Activated naive CD4-positive, alpha-beta T cell treated with anti-CD3 and anti-CD28 coated beads, Interleukin-2, amount 50 U/mL, for 72 hours (primary cell): ENCODE results near the gene CCBE1. TPM values are rescaled to one million over a fixed set of nuclear protein-coding genes. Genes with fewer than 3 reads are reported as not detected.

ENCODE experiments used
- ATAC-seq, 2 donors: fragments of 150-1000 bp; cut with Tn5 transposase; 2 replicates each; pipeline ENCODE4 v1.10.0; 2021; ENCODE audit warnings: mild to moderate bottlenecking in 2 of 2, moderate library complexity in 2 of 2
- DNase-seq, 2 donors: peaks; one replicate each; pipeline ENCODE4 v3.0.0; 2021 to 2022; ENCODE audit warnings: low spot score in 2 of 2
- H3K27ac Mint-ChIP-seq, 2 donors: one replicate each; pipeline ENCODE4 v1.8.0; 2022; ENCODE audit warnings: mild to moderate bottlenecking in 2 of 2, mixed read lengths in 2 of 2
- H3K36me3 Mint-ChIP-seq, 2 donors: one replicate each; pipeline ENCODE4 v1.8.0; 2022; ENCODE audit warnings: mixed read lengths in 2 of 2
- H3K9me3 Mint-ChIP-seq, 2 donors: one replicate each; pipeline ENCODE4 v1.8.0; 2022; ENCODE audit warnings: mixed read lengths in 2 of 2
- total RNA-seq, 2 donors: library from RNA; stranded (reverse); gene quantifications; one replicate each; pipeline ENCODE4 v1.2.3, GENCODE V29; 2022

The CCBE1 gene
- total RNA-seq, 2 donors from 2014 or later = 0.08 to 0.27 TPM

DNA sequence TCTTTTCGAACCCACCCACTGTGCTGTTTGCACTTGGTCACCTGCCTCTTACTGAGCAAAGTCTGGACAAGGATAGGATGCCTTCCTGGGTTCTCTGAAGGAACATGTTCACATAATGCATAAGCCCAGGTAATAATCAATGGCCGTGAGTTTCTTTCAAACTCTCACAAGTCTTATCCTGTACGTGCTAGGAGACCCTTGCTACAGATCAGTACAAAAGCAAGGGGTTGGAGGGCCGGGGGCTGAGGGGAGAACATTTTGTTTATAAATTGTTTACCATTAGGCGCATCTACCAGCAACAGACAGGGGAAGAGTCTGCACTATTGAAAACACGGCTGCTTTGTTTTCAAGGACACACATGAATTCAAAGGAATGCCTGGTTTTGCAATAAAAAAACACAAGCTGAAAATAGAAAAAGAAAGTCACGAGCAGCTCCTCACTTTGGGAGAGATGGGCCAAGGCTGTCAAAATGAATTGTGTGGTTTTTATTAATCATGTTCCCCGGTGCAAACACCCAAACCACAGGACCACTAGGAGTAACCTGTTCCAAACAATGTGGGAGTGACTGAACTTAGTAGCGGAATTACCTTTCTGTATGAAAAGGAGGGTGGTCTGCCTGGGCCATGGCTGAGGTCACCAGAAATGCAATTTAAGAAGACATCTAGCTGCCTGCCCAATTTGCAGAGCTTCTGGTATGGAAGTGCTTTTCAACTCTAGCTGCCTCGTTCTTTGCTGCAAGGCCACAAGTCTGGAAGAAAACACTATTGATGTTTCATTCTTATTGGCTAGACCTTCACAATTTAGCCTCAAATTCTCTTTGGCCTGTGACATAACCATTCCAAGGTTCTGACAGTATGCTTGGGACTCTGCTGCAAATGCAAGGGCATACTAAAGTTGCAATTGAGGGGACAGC is 73.5 kb downstream of the CCBE1 start:
- ATAC-seq (no peak), DNase-seq (no peak)
- Mint-ChIP-seq H3K36me3 (peaks cover 0 to 4% of the 10 kb centered on the region in 2 donors), H3K9me3 (no peaks in the 10 kb centered on the region), H3K27ac (no peak overlapping the region)

DNA sequence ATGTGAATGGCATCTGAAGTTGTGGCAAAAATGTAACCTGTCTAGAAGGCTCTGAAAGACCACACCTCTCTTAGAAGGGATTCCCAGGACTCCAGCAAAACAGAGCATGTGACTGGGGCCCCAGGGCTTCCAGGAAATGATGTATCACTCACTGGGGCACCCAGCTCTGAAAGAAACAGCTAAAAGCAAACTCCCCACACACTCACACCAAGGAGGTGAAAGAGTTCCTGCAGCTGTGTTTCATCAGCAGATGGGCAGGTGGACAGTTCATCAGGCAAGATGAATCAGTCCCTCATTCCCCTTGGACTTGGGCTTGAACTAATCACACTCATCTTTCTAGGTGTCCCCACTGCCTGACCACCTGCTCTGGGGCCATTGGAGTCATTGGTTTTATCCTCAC is 76.2 kb downstream of the CCBE1 start:
- Mint-ChIP-seq H3K36me3 (no peaks in the 10 kb centered on the region), H3K9me3 (no peaks in the 10 kb centered on the region), H3K27ac (no peak overlapping the region)
- no peak for ATAC-seq
- DNase-seq = no peak

- H3K36me3 Mint-ChIP-seq = no peaks in the 10 kb centered on the region
- DNase-seq (no peak), ATAC-seq (no peak)
- H3K27ac Mint-ChIP-seq = no peak overlapping the region
- H3K9me3 Mint-ChIP-seq = no peaks in the 10 kb centered on the region
These were observed 76.8 kb downstream of the CCBE1 start for GRCh38 chr18:59620381-59620780.

- no peak overlapping the region for H3K27ac Mint-ChIP-seq
- DNase-seq (no peak), ATAC-seq (no peak)
- H3K36me3 Mint-ChIP-seq = no peaks in the 10 kb centered on the region
- H3K9me3 Mint-ChIP-seq = no peaks in the 10 kb centered on the region
These were observed 77.4 kb downstream of the CCBE1 start for GRCh38 chr18:59619816-59620215.

DNA sequence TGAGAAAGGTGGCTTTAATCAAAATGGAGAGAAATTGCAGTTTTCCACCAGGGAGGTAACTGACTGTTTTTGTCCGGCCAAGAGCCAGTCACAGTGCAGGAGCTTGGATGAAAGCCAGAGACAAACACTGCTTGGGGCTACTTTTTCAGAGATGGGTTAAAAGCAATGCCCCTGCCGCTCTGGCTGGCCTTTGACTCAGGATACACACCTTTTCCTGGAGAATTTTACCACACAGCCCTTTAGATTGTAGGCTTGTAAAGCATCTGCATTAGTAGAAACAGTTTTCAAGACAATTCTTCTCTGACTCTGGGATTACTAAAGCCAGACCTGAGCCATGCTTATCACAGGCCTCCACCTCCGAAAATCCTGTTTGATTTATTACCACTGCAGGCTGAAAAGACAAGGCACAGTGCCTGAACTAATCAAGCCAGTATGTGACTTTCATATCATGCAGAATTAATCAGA is 79.7 kb downstream of the CCBE1 start:
- Mint-ChIP-seq H3K27ac (no peak overlapping the region), H3K9me3 (no peaks in the 10 kb centered on the region), H3K36me3 (no peaks in the 10 kb centered on the region)
- DNase-seq (no peak), ATAC-seq (no peak)

DNA sequence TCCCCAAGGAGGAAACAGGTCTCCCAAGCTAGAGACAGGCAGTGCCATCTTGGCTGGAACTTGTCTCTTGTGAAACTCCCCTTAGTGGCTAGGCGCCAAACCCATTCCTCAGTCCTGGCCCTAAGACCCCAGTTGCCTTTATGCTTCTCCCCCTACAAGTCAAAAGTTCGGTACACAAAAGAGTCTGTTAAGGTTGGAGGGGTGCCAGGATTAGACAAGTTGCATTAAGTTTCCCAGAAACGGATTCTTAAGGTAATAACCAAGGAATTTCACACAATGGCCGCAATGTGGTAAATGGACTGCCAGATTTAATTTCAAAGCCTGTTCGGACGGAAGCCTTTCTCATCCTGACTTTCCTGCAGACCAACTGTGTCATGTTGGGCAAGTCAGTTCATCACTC is 80.7 kb downstream of the CCBE1 start:
- DNase-seq (no peak), ATAC-seq (no peak)
- Mint-ChIP-seq H3K9me3 (no peaks in the 10 kb centered on the region), H3K27ac (no peak overlapping the region), H3K36me3 (no peaks in the 10 kb centered on the region)

GRCh38 chr18:59613903-59614302 is 83.3 kb downstream of the CCBE1 start:
- ATAC-seq (no peak), DNase-seq (no peak)
- H3K27ac Mint-ChIP-seq = no peak overlapping the region
- H3K36me3 Mint-ChIP-seq = no peaks in the 10 kb centered on the region
- peaks cover 0 to 5% of the 10 kb centered on the region in 2 donors for H3K9me3 Mint-ChIP-seq

DNA sequence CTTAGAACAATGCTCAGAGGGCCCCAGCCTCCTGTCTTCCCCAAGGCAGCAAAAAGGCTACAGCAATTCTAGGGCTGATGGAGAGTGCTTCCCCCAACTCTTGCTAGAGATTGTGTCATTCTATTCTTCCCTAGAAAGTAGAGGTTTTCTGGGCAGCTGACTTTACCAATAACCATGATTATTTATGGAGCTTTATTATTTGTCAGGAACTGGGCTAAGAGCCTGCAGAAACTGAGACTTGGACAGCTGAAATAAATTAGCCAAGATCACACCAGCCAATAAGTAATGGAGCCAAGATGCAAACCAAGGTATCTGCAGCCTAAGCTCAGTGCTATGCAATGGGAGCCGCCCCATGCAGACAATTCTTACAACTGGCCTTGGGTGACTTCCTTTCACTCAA is 84.8 kb downstream of the CCBE1 start:
- DNase-seq = no peak
- H3K36me3 Mint-ChIP-seq = no peaks in the 10 kb centered on the region
- H3K9me3 Mint-ChIP-seq = peaks cover 0 to 6% of the 10 kb centered on the region in 2 donors
- no peak overlapping the region for H3K27ac Mint-ChIP-seq
- no peak for ATAC-seq

- H3K27ac Mint-ChIP-seq = no peak overlapping the region
- no peaks in the 10 kb centered on the region for H3K36me3 Mint-ChIP-seq
- H3K9me3 Mint-ChIP-seq = peaks cover 0 to 6% of the 10 kb centered on the region in 2 donors
- DNase-seq (no peak), ATAC-seq (no peak)
These were observed 86.6 kb downstream of the CCBE1 start for GRCh38 chr18:59610546-59611140.

- ATAC-seq (no peak), DNase-seq (no peak)
- Mint-ChIP-seq H3K9me3 (peaks cover 0 to 6% of the 10 kb centered on the region in 2 donors), H3K27ac (no peak overlapping the region), H3K36me3 (no peaks in the 10 kb centered on the region)
These were observed 87.6 kb downstream of the CCBE1 start for GRCh38 chr18:59609654-59610053.

DNA sequence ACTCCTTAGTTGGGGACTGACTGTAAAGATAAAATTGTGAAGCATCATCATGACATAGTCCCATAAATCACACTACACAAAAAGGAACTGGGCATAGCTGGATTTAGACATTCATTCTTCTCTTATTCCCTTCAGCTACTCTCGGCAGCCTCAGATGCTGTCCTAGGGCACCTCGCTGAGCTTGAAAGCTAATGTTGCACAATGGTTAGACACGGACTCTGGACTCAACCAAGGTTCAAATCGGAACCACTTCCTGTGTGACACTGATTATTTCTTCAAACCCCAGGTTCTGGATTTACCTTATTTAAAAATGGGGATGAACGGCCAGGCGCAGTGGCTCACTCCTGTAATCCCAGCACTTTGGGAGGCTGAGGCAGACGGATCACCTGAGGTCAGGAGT is 89.8 kb downstream of the CCBE1 start:
- Mint-ChIP-seq H3K9me3 (peaks cover 0 to 6% of the 10 kb centered on the region in 2 donors), H3K27ac (no peak overlapping the region), H3K36me3 (no peaks in the 10 kb centered on the region)
- ATAC-seq = no peak
- DNase-seq = no peak

GRCh38 chr18:59607078-59607379 is 90.2 kb downstream of the CCBE1 start:
- peaks cover 0 to 6% of the 10 kb centered on the region in 2 donors for H3K9me3 Mint-ChIP-seq
- ATAC-seq = no peak
- no peak overlapping the region for H3K27ac Mint-ChIP-seq
- no peak for DNase-seq
- no peaks in the 10 kb centered on the region for H3K36me3 Mint-ChIP-seq

DNA sequence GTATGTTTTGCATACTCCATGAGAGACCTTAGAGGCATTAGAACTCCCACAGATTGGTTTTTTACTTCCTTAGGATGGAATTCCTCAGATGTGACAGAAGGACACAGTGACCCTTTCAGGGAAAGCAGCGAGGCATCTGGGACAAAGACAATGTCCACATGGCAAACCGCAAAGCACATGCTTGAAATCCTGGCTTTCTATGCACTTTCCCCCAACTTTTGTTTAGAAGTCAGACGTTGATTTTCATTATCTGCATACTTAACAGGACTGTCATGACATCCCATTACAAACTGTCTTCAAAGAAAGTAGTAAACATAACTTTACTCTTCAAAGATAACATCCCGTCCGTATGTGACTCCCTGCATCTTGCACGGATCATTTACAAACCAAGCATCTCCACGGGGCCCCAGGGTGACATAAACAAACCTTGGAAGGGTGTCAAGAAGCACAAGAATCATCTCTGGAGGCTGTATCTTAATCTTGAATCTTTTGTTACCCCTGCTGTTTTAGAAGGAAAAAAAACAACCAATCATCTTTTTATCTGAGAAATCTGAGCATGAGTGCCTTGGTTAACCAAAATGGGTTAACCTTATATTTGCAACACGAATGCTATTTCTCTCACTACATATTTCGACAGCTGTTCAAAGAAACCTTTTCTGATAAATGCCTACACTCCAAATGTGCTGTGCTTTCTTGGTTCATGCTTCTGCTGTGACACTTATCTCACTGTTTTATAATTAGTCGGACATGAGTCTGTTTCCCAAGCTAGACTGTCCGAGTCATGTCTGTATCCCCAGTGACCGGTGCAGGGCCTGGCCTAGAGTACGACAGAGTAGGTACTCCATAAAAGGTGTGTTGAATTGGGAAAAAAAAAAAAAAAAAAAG is 90.8 kb downstream of the CCBE1 start:
- Mint-ChIP-seq H3K9me3 (peaks cover 2 to 6% of the 10 kb centered on the region in 2 donors), H3K27ac (no peak overlapping the region), H3K36me3 (no peaks in the 10 kb centered on the region)
- DNase-seq (no peak), ATAC-seq (no peak)

- ATAC-seq (no peak), DNase-seq (no peak)
- Mint-ChIP-seq H3K36me3 (no peaks in the 10 kb centered on the region), H3K27ac (no peak overlapping the region), H3K9me3 (peaks cover 4 to 6% of the 10 kb centered on the region in 2 donors)
These were observed 91.5 kb downstream of the CCBE1 start for GRCh38 chr18:59605633-59606192.

DNA sequence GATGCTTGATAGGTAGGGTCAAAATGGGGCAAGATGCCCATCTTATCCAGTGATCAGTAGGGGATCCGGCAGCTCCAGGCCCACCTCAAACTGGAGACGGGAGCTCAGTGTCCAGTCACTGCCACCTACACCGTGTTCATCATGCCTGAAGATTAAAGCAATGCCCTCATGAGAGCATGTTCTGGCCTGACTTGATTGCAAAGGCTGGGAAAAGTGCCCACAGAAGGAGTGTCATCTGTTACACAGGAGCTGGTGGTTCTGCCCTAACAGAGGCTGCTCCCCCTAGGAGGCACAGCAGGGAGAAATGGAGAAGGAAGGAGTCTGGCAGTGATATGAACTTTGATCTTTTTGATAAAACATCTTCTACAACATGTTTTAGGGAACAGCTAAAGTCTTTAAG is 92.3 kb downstream of the CCBE1 start:
- ATAC-seq = no peak
- Mint-ChIP-seq H3K36me3 (no peaks in the 10 kb centered on the region), H3K27ac (no peak overlapping the region), H3K9me3 (peaks cover 4 to 6% of the 10 kb centered on the region in 2 donors)
- no peak for DNase-seq

- ATAC-seq = no peak
- peaks cover 0 to 4% of the 10 kb centered on the region in 2 donors for H3K9me3 Mint-ChIP-seq
- no peak overlapping the region for H3K27ac Mint-ChIP-seq
- no peak for DNase-seq
- no peaks in the 10 kb centered on the region for H3K36me3 Mint-ChIP-seq
These were observed 100.2 kb downstream of the CCBE1 start for GRCh38 chr18:59597049-59597448.

GRCh38 chr18:59593291-59593717 is 103.9 kb downstream of the CCBE1 start:
- DNase-seq (no peak), ATAC-seq (no peak)
- no peaks in the 10 kb centered on the region for H3K9me3 Mint-ChIP-seq
- H3K27ac Mint-ChIP-seq = no peak overlapping the region
- H3K36me3 Mint-ChIP-seq = no peaks in the 10 kb centered on the region
